HCT116 (cell line): ENCODE data around the gene NCAPH2. TPM values are rescaled to one million over a fixed set of nuclear protein-coding genes. Genes with fewer than 3 reads are reported as not detected.
"Not testable (repeated sequence)": the region's sequence is repeated elsewhere in the genome, so short reads cannot be mapped to it uniquely, and the experiment has no call there.

Source experiments
- ATAC-seq: fragments of 200-7000 bp; cut with Tn5 transposase; 2 replicates; pipeline ENCODE4 v1.9.1; 2020; ENCODE audit warnings: mild to moderate bottlenecking, moderate library complexity
- BruUV-seq: library from RNA; stranded (reverse); fragments of 400-500 nt; replicated peaks from 2 replicates; lab custom pipeline; 2021; lab: Mats Ljungman, UMichigan
- CTCF ChIA-PET: fragments of 300-600 bp; sonication (Branson Sonifier 250); formaldehyde crosslinking; loops from one replicate; lab custom pipeline; 2021; ENCODE audit warnings: antibody characterized with exemption; lab: Charles Lee
- POLR2A ChIA-PET: fragments of 300-600, 350-600 bp; sonication (Branson Sonifier 250); formaldehyde crosslinking; loops from one replicate; lab custom pipeline; 2021; ENCODE audit warnings: antibody characterized with exemption; lab: Charles Lee
- RAD21 ChIA-PET, 2 experiments: fragments of 300-600 bp; sonication (Branson Sonifier 250); formaldehyde crosslinking; loops; one replicate each; lab custom pipeline; 2023; ENCODE audit warnings: low total read pairs in 2 of 2; ENCODE audit not compliant: uncharacterized antibody in 2 of 2, unreplicated experiment in 2 of 2, low non-redundant PET in 1 of 2; lab: Charles Lee
- DNase-seq: peaks from one replicate; pipeline ENCODE4 v3.0.0-alpha.2; 2010; ENCODE audit warnings: low read depth, low spot score
- H2AFZ ChIP-seq: fragments of 200-600 bp; shearing (Covaris generic), sonication (generic); 2 replicates; pipeline ENCODE4 v1.6.1; 2017; ENCODE audit warnings: low read depth, mixed run types, mixed read lengths, antibody characterized with exemption, low read length; ENCODE audit not compliant: poor library complexity, severe bottlenecking
- H3K27ac ChIP-seq: 2 replicates; pipeline ENCODE4 v1.5.1; 2012; ENCODE audit warnings: low read depth, low read length
- H3K27me3 ChIP-seq: fragments of 200-600 bp; sonication (generic); 2 replicates; pipeline ENCODE4 v1.6.1; 2016; ENCODE audit warnings: mixed run types, low read length, mixed read lengths; ENCODE audit not compliant: insufficient read depth
- H3K36me3 ChIP-seq, 2 experiments: fragments of 200-500 bp in 1 of 2; fragments of 200-600 bp in 1 of 2; sonication (Bioruptor generic) in 1 of 2; sonication (generic) in 1 of 2; 2 replicates each; pipeline versions ENCODE4 v1.5.1 to v1.6.1; 2014 to 2016; ENCODE audit warnings: low read length in 2 of 2, inconsistent platforms in 1 of 2, mixed read lengths in 1 of 2, mixed run types in 1 of 2; ENCODE audit not compliant: insufficient read depth in 2 of 2, control insufficient read depth in 1 of 2
- H3K4me1 ChIP-seq, 2 experiments: fragments of 200-600 bp in 1 of 2; sonication (generic) in 1 of 2; 2 replicates each; pipeline versions ENCODE4 v1.5.1 to v1.6.1; 2012 to 2017; ENCODE audit warnings: low read length in 2 of 2, inconsistent platforms in 1 of 2, mild to moderate bottlenecking in 1 of 2, mixed read lengths in 1 of 2, mixed run types in 1 of 2, moderate library complexity in 1 of 2; ENCODE audit not compliant: insufficient read depth in 2 of 2, control insufficient read depth in 1 of 2
- H3K4me2 ChIP-seq: fragments of 200-600 bp; sonication (generic); 2 replicates; pipeline ENCODE4 v1.6.1; 2017; ENCODE audit warnings: mixed run types, low read length, mixed read lengths
- H3K4me3 ChIP-seq, 2 experiments: fragments of 200-600 bp in 1 of 2; sonication (generic) in 1 of 2; replicated peaks in 1 of 2; 2 replicates each; pipeline ENCODE4 v1.5.1; 2011 to 2016; ENCODE audit warnings: low read length in 2 of 2, control low read depth in 1 of 2, low read depth in 1 of 2, mild to moderate bottlenecking in 1 of 2, mixed read lengths in 1 of 2, mixed run types in 1 of 2
- H3K79me2 ChIP-seq: fragments of 200-600 bp; sonication (generic); 2 replicates; pipeline ENCODE4 v1.6.1; 2017; ENCODE audit warnings: mild to moderate bottlenecking, mixed run types, low read length, moderate library complexity, mixed read lengths; ENCODE audit not compliant: insufficient read depth
- H3K9ac ChIP-seq: fragments of 200-600 bp; sonication (generic); 2 replicates; pipeline ENCODE4 v1.6.1; 2016; ENCODE audit warnings: low read length, mixed read lengths
- H3K9me2 ChIP-seq: fragments of 200-600 bp; sonication (generic), shearing (Covaris generic); 2 replicates; pipeline ENCODE4 v1.6.1; 2017; ENCODE audit warnings: mixed run types, mild to moderate bottlenecking, moderate library complexity; ENCODE audit not compliant: insufficient read depth
- H3K9me3 ChIP-seq, 2 experiments: fragments of 200-500 bp in 1 of 2; fragments of 200-600 bp in 1 of 2; sonication (Bioruptor generic) in 1 of 2; sonication (generic) in 1 of 2; 2 replicates each; pipeline ENCODE4 v1.6.1; 2014 to 2017; ENCODE audit warnings: low read length in 2 of 2, mixed read lengths in 2 of 2, inconsistent platforms in 1 of 2, low read depth in 1 of 2, mild to moderate bottlenecking in 1 of 2, mixed run types in 1 of 2, moderate library complexity in 1 of 2; ENCODE audit not compliant: control insufficient read depth in 1 of 2, insufficient read depth in 1 of 2
- H4K20me1 ChIP-seq: fragments of 200-600 bp; sonication (generic), shearing (Covaris generic); 2 replicates; pipeline ENCODE4 v1.6.1; 2017; ENCODE audit warnings: mixed run types, mild to moderate bottlenecking, moderate library complexity; ENCODE audit not compliant: insufficient read depth
- CBX3 ChIP-seq: IDR thresholded peaks from 2 replicates; pipeline ENCODE4 v1.6.1; 2012; ENCODE audit warnings: low read depth
- CEBPB ChIP-seq: IDR thresholded peaks from 2 replicates; pipeline ENCODE4 v1.6.1; 2012; ENCODE audit warnings: low read depth
- EGR1 ChIP-seq: IDR thresholded peaks from 2 replicates; pipeline ENCODE4 v1.6.1; 2012; ENCODE audit warnings: low read depth
- EZH2 ChIP-seq: fragments of 200-600 bp; sonication (generic); IDR thresholded peaks from 2 replicates; pipeline ENCODE4 v1.6.1; 2017; ENCODE audit warnings: antibody characterized with exemption, mixed run types
- MAX ChIP-seq: IDR thresholded peaks from 2 replicates; pipeline ENCODE4 v1.6.1; 2012
- SP1 ChIP-seq: IDR thresholded peaks from 2 replicates; pipeline ENCODE4 v1.6.1; 2012; ENCODE audit warnings: low read depth
- ZBTB33 ChIP-seq: IDR thresholded peaks from 2 replicates; pipeline ENCODE4 v1.6.1; 2011; ENCODE audit warnings: mild to moderate bottlenecking, low read length, moderate library complexity; ENCODE audit not compliant: insufficient replicate concordance; ENCODE audit errors: extremely low read depth
- intact Hi-C: fragments of 100-400 bp; cut with micrococcal nuclease; formaldehyde crosslinking; loops from 2 replicates; pipeline ENCODE4 v1.10.0; 2022
- total RNA-seq: library from RNA; stranded (reverse); gene quantifications from one replicate; pipeline ENCODE4 v1.2.1, GENCODE V29; 2021; ENCODE audit not compliant: unreplicated experiment

The NCAPH2 gene
- total RNA-seq, 1 experiment from 2014 or later, result 99.1 TPM

GRCh38 chr22:50540381-50540780 is 32.4 kb downstream of the NCAPH2 start:
- Histone ChIP-seq H2AFZ (no peak overlapping the region), H3K27ac (no peak overlapping the region), H4K20me1 (no peaks in the 10 kb centered on the region), H3K4me3 (no peak overlapping the region), H3K4me1 (peaks cover 13 to 52% of the 10 kb centered on the region in 2 experiments; a peak in 3 of 4 replicates), H3K36me3 (no peaks in the 10 kb centered on the region), H3K4me2 (no peak overlapping the region), H3K27me3 (no peaks in the 10 kb centered on the region), H3K9me3 (no peaks in the 10 kb centered on the region), H3K9ac (no peak overlapping the region), H3K9me2 (no peaks in the 10 kb centered on the region), H3K79me2 (no peaks in the 10 kb centered on the region)
- ChIA-PET POLR2A (interaction anchor here (0.7 to 1.5 kb wide), 2 partner anchors 11 to 23 kb away, joined by 4 read pairs; partner anchors contain the start of gene SYCE3), RAD21 (no interaction called here), CTCF (interaction anchor here (1.0 to 3.0 kb wide), 2 partner anchors 15 to 23 kb away, joined by 5 to 9 read pairs; partner anchors contain the start of genes SCO2 and SYCE3)
- intact Hi-C loops, result no loop called here
- DNase-seq (no peak), ATAC-seq (no peak)
- BruUV-seq, result no TSS peak
- TF ChIP-seq SP1 (no peak), EZH2 (no peak), CBX3 (no peak), EGR1 (no peak), ZBTB33 (no peak)
- TF ChIP-seq, all 23 proteins: peak for 0

GRCh38 chr22:50541667-50542026 is 33.6 kb downstream of the NCAPH2 start:
- intact Hi-C loops, H3K27me3 ChIP-seq, DNase-seq, H3K79me2 ChIP-seq, H3K27ac ChIP-seq, H4K20me1 ChIP-seq, H2AFZ ChIP-seq, H3K9ac ChIP-seq, BruUV-seq, H3K9me3 ChIP-seq, H3K36me3 ChIP-seq, RAD21 ChIA-PET, H3K9me2 ChIP-seq: not testable (repeated sequence)
- Histone ChIP-seq H3K4me2 (peak overlapping the region; percentile 55), H3K4me3 (peak overlapping the region in 1 of 2 experiments; percentile 11; a peak in 1 of 4 replicates), H3K4me1 (peaks cover 13 to 52% of the 10 kb centered on the region in 2 experiments; a peak in 3 of 4 replicates)
- ChIA-PET CTCF (interaction anchor here (3.0 kb wide), 1 partner anchor 21 kb away, joined by 9 read pairs; the partner anchor contains the start of gene SYCE3), POLR2A (interaction anchor here (1.0 to 1.5 kb wide), 2 partner anchors 16 to 21 kb away, joined by 3 to 4 read pairs; partner anchors contain the start of genes SCO2 and SYCE3)
- ATAC-seq, result peak; percentile 28; the same call in 1 of the 2 replicates
- TF ChIP-seq CEBPB (peak; percentile 91), CBX3 (peak; percentile 63; the same call in 1 of the 2 replicates), MAX (peak; percentile 49; the same call in 1 of the 2 replicates)
